ENCODE results near the gene SLC9B2.

DNA sequence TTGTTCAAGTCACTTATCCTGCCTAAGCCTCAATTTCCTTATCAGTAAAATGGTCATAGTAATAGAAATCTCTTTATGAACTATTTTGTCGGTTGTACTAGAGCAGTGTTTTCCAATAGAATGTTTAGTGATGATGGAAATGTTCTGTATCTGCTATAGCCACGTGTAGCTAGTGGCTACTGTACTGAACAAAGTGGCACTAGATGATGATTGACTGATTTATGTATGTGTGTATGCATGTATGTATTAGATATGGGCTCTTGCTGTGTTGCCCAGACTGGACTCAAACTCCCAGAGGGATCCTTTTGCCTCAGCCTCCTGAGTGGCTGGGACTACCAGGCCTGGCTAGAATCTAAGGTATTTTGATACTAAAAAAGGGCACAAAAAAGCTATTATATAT is 32.4 kb downstream of the SLC9B2 start:
- TF ChIP-seq GATA2 (IDR thresholded peaks at IDR 0.05; ENCODE audit: low read depth, low read length) (no peak), GATA3 (IDR thresholded peaks at IDR 0.05; ENCODE audit: low read depth, low read length) (no peak)
